Jurkat, Clone E6-1 (cell line): ENCODE data around the gene TBL2.
"Not testable (repeated sequence)": the region's sequence is repeated elsewhere in the genome, so short reads cannot be mapped to it uniquely, and the experiment has no call there.

Source experiments
- DNase-seq: peaks from one replicate; pipeline ENCODE4 v3.0.0-alpha.2; 2011; ENCODE audit warnings: low read depth, low spot score
- H3K4me3 ChIP-seq: 2 replicates; pipeline ENCODE4 v1.5.1; 2011; ENCODE audit warnings: mild to moderate bottlenecking, low read length, control low read depth, moderate library complexity

TBL2 gene

GRCh38 chr7:73544678-73545077 lies 33.7 kb downstream of the TBL2 start:
- no peak for DNase-seq
- H3K4me3 ChIP-seq: no peak overlapping the region

- DNase-seq: no peak
- no peak overlapping the region for H3K4me3 ChIP-seq
Measured at GRCh38 chr7:73541722-73542121, 36.7 kb downstream of the TBL2 start.

DNA sequence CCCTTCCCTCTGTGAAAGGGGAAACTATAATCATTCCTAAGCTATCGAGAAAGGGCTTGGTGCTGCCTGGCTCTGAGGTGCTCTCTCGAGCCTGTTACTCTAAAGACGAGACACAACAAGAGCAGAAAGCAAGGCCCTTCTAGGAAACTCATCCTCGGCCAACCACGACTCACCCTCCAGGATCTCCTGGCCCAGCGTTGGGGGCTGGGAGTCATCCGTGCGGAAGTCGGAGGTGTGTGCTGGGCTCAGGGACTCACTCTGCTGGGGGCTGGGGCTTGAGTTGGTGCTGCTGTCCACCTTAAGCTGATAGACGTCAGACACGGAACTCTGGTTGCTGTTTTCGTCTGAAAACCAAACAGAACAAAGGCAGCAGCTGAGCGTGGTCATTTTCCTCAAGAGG lies 38.7 kb downstream of the TBL2 start:
- DNase-seq: no peak
- H3K4me3 ChIP-seq: no peak overlapping the region

- H3K4me3 ChIP-seq, DNase-seq: not testable (repeated sequence)
Measured at GRCh38 chr7:73538510-73538909, 39.9 kb downstream of the TBL2 start.

- DNase-seq: no peak
- no peak overlapping the region for H3K4me3 ChIP-seq
Measured at GRCh38 chr7:73537051-73537450, 41.3 kb downstream of the TBL2 start.

DNA sequence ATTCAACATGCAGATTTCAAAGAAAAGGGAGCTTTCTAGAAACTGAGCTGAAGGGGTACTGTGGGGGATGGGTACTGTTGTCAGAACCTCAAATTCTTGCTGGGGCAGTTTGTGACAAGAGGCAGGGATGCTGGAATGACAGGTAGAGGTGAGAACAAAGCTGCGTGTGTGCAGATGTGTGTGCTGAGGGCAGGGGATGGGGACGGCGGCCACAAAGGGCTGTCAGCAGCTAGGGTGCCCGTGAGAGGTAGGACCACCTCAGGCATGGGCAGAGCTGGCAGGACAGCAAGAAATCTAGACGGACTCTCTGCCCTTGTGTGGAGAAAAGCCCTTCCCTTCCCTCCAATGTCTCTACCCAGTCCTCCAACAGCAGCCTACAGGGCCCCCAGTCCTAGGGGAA lies 41.9 kb downstream of the TBL2 start:
- H3K4me3 ChIP-seq: no peak overlapping the region
- DNase-seq: no peak

DNA sequence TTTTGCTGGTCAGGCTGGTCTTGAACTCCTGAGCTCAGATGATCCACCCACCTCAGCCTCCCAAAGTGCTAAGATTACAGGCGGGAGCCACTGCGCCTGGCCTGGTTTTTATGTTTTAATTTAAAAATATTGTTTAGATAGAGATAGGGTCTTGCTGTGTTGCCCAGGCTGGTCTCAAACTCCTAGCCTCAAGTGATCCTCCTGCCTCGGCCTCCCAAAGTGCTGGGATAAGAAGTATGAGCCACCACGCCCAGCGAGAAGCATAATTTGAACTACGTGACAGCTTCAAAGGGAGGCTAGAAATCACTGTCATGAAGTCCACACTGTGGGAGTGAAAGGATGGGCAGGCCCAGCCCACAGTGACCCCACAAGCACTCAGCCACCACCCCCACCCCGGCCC lies 42.5 kb downstream of the TBL2 start:
- not testable (repeated sequence) for DNase-seq, H3K4me3 ChIP-seq

DNA sequence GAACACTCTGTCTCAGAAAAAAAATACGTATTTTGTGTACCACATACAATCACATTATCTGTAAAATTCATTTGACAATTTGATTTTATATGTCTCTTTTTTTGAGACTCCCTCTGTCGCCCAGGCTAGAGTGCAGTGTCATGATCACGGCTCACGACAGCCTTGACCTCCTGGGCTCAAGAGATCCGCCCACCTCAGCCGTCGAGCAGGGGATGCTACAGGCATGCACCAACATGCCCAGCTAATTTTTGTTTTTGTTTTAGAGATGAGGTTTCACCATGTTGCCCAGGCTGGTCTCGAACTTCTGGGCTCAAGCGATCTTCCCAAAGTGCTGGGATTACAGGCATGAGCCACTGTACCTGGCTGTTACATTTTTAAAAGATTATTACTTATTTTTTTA lies 44.6 kb downstream of the TBL2 start:
- no peak overlapping the region for H3K4me3 ChIP-seq
- no peak for DNase-seq

DNA sequence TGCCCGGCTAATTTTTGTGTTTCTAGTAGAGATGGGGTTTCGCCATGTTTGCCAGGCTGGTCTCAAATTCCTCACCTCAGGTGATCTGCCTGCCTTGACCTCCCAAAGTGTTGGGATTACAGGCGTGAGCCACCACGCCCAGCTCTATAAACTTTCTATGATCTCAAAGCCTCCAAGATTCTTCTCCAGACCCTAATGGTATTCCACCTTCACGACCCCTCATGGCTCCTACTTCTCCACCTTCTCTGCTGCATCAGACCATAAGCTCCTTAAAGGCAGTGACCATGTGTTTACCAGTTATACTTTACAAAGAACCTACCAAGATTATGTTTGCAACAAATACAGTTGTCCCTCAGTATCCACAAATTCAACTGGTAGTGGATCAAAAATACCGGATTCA lies 46.2 kb downstream of the TBL2 start:
- DNase-seq: no peak
- H3K4me3 ChIP-seq: no peak overlapping the region

GRCh38 chr7:73530800-73531199 lies 47.6 kb downstream of the TBL2 start:
- DNase-seq: no peak
- H3K4me3 ChIP-seq: no peak overlapping the region

DNA sequence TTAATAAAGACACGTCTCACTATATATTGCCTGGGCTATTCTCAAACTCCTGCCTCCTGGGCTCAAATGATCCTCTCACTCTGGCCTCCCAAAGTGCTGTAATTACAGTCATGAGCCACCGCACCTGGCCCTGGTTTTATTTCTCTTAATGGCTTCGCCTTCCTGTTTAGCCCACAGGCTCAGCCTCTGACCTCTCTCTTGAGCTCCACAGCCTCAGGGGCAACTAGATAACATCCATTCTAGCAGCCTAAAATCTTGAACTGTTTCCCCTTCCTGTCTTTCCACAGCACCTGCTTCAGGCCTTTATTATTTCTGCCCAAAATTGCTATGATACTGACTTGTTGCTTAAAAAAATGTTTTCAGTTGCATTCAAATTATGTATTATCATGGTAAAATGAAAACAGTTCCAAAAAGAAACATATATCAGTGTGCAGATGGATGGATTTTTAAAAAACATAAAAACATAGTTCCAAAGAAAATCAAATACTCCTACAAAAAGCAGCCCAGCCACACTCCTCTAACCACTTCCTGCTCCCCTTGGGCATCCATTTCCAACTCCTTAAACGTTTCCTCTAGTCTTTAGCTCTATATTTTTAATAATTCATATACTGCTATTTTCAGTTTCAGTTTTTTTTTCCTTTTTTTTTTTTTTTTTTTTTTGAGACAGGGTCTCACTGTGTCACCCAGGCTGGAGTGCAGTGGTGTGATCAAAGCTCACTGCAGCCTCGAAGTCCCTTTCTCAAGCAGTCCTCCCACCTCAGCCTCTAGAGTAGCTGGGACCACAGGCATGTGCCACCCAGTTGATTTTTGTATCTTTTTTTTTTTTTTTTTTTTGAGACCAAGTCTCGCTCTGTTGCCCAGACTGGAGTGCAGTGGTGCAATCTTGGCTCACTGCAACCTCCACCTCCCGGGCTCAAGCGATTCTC lies 51.2 kb downstream of the TBL2 start:
- DNase-seq: peak; percentile 73
- peak overlapping the region; percentile 16 for H3K4me3 ChIP-seq

DNA sequence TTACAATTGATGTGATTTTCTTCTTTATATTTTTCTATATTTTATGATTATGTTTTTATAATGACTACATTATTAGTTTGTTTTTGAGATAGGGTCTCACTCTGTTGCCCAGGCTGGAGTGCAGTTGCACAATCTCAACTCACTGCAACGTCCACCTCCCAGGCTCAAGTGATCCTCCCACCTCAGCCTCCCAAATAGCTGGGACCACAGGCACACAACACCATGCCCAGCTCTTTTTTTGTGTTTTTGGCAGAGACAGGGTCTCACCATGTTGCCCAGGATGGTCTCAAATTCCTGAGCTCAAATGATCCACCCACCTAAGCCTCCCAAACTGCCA lies 52.3 kb downstream of the TBL2 start:
- H3K4me3 ChIP-seq: peak overlapping the region; percentile 54
- DNase-seq: not testable (repeated sequence)

GRCh38 chr7:73522105-73522872 lies 56.1 kb downstream of the TBL2 start, which contains the start of gene BAZ1B:
Gene BAZ1B, minus strand, starts transcription at chr7:73522293. Its CDS starts 360 bp downstream, at chr7:73521933.
- peak; percentile 97 for DNase-seq
- H3K4me3 ChIP-seq: peak within 1 kb of the TSS; percentile 63

- H3K4me3 ChIP-seq: peak overlapping the region; percentile 63
- no peak for DNase-seq
Measured at GRCh38 chr7:73521636-73522104, 56.7 kb downstream of the TBL2 start.

GRCh38 chr7:73520673-73521635 lies 57.4 kb downstream of the TBL2 start:
- H3K4me3 ChIP-seq: peak overlapping the region; percentile 63
- DNase-seq: no peak

DNA sequence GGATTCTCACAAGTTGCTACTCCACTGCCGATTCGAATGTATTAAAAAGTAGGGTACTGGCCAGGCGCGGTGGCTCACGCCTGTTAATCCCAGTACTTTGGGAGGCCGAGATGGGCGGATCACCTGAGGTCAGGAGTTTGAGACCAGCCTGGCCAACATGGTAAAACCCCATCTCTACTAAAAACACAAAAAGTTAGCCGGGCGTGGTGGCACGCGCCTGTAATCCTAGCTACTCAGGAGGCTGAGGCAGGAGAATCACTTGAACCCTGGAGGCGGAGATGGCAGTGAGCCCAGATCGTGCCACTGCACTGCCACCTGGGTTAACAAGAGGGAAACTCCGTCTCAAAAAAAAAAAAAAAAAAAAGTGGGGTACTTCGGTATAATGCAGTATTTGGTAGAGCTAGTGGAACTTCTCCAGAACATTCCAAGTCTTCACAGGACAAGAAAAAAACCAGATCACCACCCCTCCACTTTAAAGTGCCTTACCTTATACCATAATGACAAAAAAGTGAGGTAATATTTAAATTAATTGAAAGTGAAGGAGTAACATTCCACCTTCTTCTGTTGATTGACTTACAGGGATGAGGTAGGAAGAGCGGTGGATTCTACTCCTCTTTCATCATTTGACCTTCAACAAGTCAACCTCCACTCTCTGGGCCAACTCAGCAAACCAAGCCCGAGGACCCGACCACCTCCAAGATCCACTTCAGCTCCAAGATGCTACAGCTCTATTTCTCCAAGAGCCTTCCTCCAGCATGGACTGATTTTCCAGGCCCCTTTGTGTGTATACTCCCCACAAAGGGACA lies 58.3 kb downstream of the TBL2 start:
- no peak for DNase-seq
- peak overlapping the region; percentile 63 for H3K4me3 ChIP-seq

GRCh38 chr7:73518470-73518869 lies 59.9 kb downstream of the TBL2 start:
- no peak for DNase-seq
- no peak overlapping the region for H3K4me3 ChIP-seq
